ENCODE data around the gene ZDHHC21.

Gene ZDHHC21

GRCh38 chr9:14597171-14597799 lies 95.9 kb downstream of the ZDHHC21 start:
- DNase-seq, result no peak

- DNase-seq, result no peak
These were observed 99.8 kb downstream of the ZDHHC21 start for GRCh38 chr9:14593406-14593805.

GRCh38 chr9:14591411-14591810 lies 101.8 kb downstream of the ZDHHC21 start:
- no peak for DNase-seq

GRCh38 chr9:14585730-14586473 lies 107.3 kb downstream of the ZDHHC21 start:
- peak; percentile 41 for DNase-seq

- DNase-seq, result no peak
These were observed 108.7 kb downstream of the ZDHHC21 start for GRCh38 chr9:14584571-14584970.

GRCh38 chr9:14578030-14578429 lies 115.2 kb downstream of the ZDHHC21 start:
- no peak for DNase-seq

- DNase-seq, result no peak
These were observed 119.1 kb downstream of the ZDHHC21 start for GRCh38 chr9:14574173-14574572.

GRCh38 chr9:14573319-14573718 lies 119.9 kb downstream of the ZDHHC21 start:
- no peak for DNase-seq

GRCh38 chr9:14565352-14566016 lies 127.7 kb downstream of the ZDHHC21 start:
- DNase-seq, result no peak

GRCh38 chr9:14563902-14564624 lies 129.2 kb downstream of the ZDHHC21 start:
- DNase-seq, result no peak

GRCh38 chr9:14561929-14562405 lies 131.3 kb downstream of the ZDHHC21 start:
- no peak for DNase-seq

All from stimulated activated CD8-positive, alpha-beta memory T cell treated with anti-CD3 and anti-CD28 coated beads, Interleukin-4, amount 100 ng/mL, for 48 hours (primary cell).